Measurements from ENCODE around the gene FGF11.
A peak's percentile ranks its signal among the peaks of the same experiment; 100 is the strongest.

Gene FGF11

DNA sequence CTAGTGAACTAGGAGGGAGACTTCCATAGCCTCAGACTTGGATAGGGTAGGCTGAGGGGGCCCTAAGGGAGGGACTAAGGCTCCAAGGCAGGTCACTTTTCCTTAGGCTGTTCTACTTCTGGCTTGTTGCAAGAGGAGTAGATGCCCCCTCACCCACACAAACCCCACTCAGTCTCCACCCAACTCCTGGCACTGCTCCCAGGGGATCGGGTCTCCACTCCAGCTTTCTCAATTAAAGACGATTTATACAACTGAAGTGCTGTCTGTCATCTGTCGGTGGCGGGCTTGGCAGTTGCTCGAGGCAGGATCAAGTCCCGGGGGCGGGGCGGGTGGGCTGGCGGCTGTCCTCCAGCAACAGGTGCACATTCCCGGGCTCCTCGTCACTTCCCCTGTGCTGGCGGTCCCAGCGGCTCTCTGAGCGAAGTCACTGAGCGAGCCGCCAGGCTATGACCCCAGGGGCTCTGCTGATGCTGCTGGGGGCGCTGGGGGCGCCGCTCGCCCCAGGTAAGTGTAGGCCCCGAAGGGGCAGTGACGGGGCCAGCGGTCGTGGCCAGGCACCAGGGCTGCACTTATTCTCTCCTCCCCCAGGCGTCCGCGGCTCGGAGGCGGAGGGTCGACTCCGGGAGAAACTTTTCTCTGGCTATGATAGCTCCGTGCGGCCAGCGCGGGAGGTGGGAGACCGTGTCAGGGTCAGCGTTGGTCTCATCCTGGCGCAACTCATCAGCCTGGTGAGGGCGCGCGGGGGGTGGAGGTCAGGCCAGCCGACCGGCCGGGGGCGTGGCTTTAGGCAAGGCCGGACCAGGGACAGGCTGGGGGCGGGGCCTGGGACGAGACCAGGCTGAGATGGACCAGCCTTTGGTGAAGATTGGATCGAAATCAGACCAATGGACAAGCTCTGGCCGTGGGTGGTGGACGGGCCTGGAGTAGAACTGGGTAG, 5.6 kb downstream of the FGF11 start, which contains the start of gene CHRNB1:
TSS of gene CHRNB1 (plus strand) at position 380 of the 937 bp plus-strand sequence. CDS start at position 447, 67 bp downstream.
- Histone ChIP-seq H3K9ac (ENCODE audit: low read length) (no peak within 1 kb of the TSS), H3K36me3 (ENCODE audit: control insufficient read depth, insufficient read depth, low read length, severe bottlenecking) (no peaks in the 10 kb centered on the region), H3K4me3 (ENCODE audit: low read length) (peak within 1 kb of the TSS; percentile 70), H3K4me1 (ENCODE audit: control insufficient read depth, insufficient read depth, low read length) (peaks cover 18% of the 10 kb centered on the region), H3K27me3 (replicated peaks; ENCODE audit: control insufficient read depth, insufficient read depth, low read length) (peaks cover 27% of the 10 kb centered on the region), H3K9me3 (ENCODE audit: control insufficient read depth, low read length) (no peaks in the 10 kb centered on the region)
- peak; percentile 48 for DNase-seq (ENCODE audit: low read depth)

DNA sequence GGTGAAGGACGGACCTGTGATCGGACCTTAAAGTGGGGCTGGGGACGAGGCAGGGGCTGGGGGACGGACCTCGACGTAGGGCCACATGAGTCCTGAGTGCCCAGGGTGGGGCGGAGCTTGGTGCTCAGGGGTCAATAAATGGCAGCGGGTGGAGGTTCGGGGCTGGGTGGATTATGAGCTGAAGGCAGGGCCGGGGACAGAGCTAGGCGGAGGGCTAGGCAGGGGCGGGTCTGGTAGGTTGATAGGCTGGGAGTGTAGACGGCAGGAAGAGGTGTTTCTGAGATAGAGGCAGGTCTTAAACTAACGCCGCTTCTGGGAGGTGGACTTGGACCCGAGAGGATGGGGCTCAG, 6.3 kb downstream of the FGF11 start:
- no peak for DNase-seq (ENCODE audit: low read depth)
- peaks cover 27% of the 10 kb centered on the region for H3K27me3 ChIP-seq (replicated peaks; ENCODE audit: control insufficient read depth, insufficient read depth, low read length)
- H3K9me3 ChIP-seq (ENCODE audit: control insufficient read depth, low read length): no peaks in the 10 kb centered on the region
- no peaks in the 10 kb centered on the region for H3K36me3 ChIP-seq (ENCODE audit: control insufficient read depth, insufficient read depth, low read length, severe bottlenecking)
- no peak overlapping the region for H3K9ac ChIP-seq (ENCODE audit: low read length)
- H3K4me1 ChIP-seq (ENCODE audit: control insufficient read depth, insufficient read depth, low read length): peaks cover 13% of the 10 kb centered on the region
- peak overlapping the region; percentile 70 for H3K4me3 ChIP-seq (ENCODE audit: low read length)

GRCh38 chr17:7448461-7448860, 9.1 kb downstream of the FGF11 start:
- peaks cover 27% of the 10 kb centered on the region for H3K27me3 ChIP-seq (replicated peaks; ENCODE audit: control insufficient read depth, insufficient read depth, low read length)

DNA sequence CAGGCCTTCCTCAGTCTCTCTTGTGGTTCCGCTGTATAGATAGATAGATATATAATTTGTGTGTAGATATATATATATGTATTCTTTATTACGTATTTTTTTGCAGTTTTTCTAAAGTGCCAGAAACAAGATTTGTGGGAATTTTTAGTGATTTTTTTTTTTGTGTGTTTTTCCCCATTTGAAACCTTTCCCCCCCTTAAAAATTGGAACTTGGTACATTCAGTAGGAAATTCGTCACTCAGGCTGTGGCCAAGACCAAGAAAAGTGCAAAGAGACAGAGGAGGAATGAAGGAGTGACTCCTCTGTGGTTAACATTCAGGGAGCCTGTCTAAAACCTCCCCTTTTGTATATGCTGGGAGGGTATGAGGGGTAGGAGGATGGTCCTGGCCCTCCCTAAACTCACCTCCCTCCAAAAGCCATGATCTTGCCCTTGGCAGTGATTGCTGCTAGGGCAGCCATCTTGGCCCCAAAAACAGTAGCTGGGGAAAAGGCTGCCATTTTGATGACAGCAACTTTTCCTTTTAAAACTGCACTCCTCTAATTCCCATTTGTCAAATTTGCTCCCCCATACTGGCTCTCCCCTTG, 20.7 kb downstream of the FGF11 start:
- Histone ChIP-seq H3K27me3 (replicated peaks; ENCODE audit: control insufficient read depth, insufficient read depth, low read length) (no peaks in the 10 kb centered on the region), H3K4me3 (ENCODE audit: low read length) (no peak overlapping the region), H3K36me3 (ENCODE audit: control insufficient read depth, insufficient read depth, low read length, severe bottlenecking) (peaks cover 29% of the 10 kb centered on the region), H3K4me1 (ENCODE audit: control insufficient read depth, insufficient read depth, low read length) (peaks cover 14% of the 10 kb centered on the region), H3K9me3 (ENCODE audit: control insufficient read depth, low read length) (no peaks in the 10 kb centered on the region), H3K9ac (ENCODE audit: low read length) (no peak overlapping the region)
- no peak for DNase-seq (ENCODE audit: low read depth)

More at GRCh38 chr17:7448461-7448860, 9.1 kb downstream of the FGF11 start:
- no peak for DNase-seq (ENCODE audit: low read depth)
- Histone ChIP-seq H3K9ac (ENCODE audit: low read length) (no peak overlapping the region), H3K4me3 (ENCODE audit: low read length) (no peak overlapping the region), H3K9me3 (ENCODE audit: control insufficient read depth, low read length) (no peaks in the 10 kb centered on the region), H3K36me3 (ENCODE audit: control insufficient read depth, insufficient read depth, low read length, severe bottlenecking) (no peaks in the 10 kb centered on the region), H3K4me1 (ENCODE audit: control insufficient read depth, insufficient read depth, low read length) (peaks cover 7% of the 10 kb centered on the region)

DNA sequence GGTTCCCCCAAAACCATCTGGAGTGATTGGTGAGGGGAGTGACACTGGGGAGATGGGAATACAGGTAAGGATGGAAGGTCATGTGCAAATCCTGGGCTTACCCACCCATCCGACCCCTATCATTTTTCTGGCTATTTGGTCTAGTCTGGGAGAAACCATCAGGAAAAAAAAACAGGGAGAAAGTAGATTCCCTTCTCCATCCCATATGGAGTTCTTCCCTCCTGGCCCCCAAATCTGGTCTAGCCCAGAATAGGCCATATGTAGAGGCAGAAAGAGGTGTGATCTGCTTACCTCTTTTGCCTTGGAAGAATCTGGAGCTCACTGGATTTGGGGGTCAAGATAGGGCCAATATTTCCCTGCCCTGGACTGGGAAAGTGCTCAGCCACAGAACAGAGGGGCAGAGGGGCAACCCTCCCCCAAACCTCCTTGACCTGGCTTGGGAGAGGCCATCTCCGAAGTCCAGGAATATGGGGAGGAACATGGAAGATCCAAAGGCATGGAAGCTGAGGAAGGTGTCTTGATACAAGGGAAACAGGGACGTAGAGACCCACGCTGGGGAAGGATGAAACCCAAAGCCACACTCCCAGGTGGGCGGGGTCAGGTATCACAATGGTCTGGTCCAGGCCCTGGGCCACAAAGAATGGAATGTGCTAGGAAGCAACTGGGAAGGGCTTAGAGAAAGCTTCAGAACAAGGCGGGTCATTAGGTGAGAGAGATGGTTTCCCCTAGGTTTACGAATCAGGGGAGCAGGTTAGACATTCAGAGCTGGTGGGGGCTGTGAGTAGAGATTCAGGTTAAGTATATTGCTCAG, 21.7 kb downstream of the FGF11 start:
- peaks cover 14% of the 10 kb centered on the region for H3K4me1 ChIP-seq (ENCODE audit: control insufficient read depth, insufficient read depth, low read length)
- DNase-seq (ENCODE audit: low read depth): no peak
- H3K9me3 ChIP-seq (ENCODE audit: control insufficient read depth, low read length): no peaks in the 10 kb centered on the region
- H3K27me3 ChIP-seq (replicated peaks; ENCODE audit: control insufficient read depth, insufficient read depth, low read length): no peaks in the 10 kb centered on the region
- peaks cover 34% of the 10 kb centered on the region for H3K36me3 ChIP-seq (ENCODE audit: control insufficient read depth, insufficient read depth, low read length, severe bottlenecking)
- H3K4me3 ChIP-seq (ENCODE audit: low read length): no peak overlapping the region
- H3K9ac ChIP-seq (ENCODE audit: low read length): no peak overlapping the region

DNA sequence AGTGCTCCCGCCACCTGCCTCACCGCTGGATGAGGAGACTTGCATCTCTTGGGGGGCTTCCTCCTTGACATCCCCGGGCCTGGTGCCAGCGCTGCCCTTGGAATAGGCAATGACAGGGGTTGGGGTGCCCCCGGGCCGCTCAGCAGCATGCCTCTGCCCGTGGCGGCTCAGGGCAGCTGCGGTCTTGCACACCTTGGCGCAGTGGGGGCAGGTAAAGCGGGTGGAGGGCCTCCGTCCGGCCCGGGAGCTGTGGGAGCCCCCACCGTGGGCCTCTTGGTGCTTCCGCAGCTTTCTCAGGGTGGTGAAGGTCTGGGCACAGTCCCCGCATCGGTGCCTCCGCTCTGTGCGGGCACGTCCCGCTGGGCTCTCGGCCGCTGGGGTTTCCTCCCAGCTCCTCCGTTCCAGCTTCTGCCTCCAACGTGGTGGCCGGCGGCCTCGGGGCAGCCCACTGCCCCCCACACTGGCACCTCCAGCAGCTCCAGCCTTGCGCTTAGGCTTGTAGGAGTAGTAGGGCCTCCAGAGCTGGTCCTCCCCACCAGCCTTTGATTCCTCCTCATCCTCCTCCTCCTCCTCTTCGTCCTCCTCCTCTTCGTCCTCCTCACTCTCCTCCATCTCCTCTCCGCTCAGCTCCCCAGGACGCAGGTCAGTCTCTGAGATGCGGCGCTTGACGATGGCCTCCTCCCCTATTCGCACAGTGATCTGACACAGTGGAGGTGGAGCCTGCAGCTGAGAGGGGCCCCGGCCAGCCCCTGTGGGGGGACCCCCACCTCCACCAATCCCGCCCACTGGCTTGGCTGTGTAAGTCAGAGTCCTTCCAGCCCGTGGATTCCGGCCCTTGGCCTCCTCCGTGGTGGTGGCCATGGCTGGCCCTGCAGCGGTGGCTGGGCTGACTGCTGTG, 23.4 kb downstream of the FGF11 start:
- Histone ChIP-seq H3K36me3 (ENCODE audit: control insufficient read depth, insufficient read depth, low read length, severe bottlenecking) (peaks cover 34% of the 10 kb centered on the region), H3K9me3 (ENCODE audit: control insufficient read depth, low read length) (no peaks in the 10 kb centered on the region), H3K4me1 (ENCODE audit: control insufficient read depth, insufficient read depth, low read length) (peaks cover 27% of the 10 kb centered on the region), H3K27me3 (replicated peaks; ENCODE audit: control insufficient read depth, insufficient read depth, low read length) (no peaks in the 10 kb centered on the region), H3K4me3 (ENCODE audit: low read length) (no peak overlapping the region), H3K9ac (ENCODE audit: low read length) (no peak overlapping the region)
- no peak for DNase-seq (ENCODE audit: low read depth)

- H3K9me3 ChIP-seq (ENCODE audit: control insufficient read depth, low read length): no peaks in the 10 kb centered on the region
- peaks cover 27% of the 10 kb centered on the region for H3K4me1 ChIP-seq (ENCODE audit: control insufficient read depth, insufficient read depth, low read length)
- no peaks in the 10 kb centered on the region for H3K27me3 ChIP-seq (replicated peaks; ENCODE audit: control insufficient read depth, insufficient read depth, low read length)
- H3K36me3 ChIP-seq (ENCODE audit: control insufficient read depth, insufficient read depth, low read length, severe bottlenecking): peaks cover 36% of the 10 kb centered on the region
- no peak for DNase-seq (ENCODE audit: low read depth)
- no peak overlapping the region for H3K9ac ChIP-seq (ENCODE audit: low read length)
- no peak overlapping the region for H3K4me3 ChIP-seq (ENCODE audit: low read length)
Observed at GRCh38 chr17:7463372-7463846, 24.1 kb downstream of the FGF11 start.

DNA sequence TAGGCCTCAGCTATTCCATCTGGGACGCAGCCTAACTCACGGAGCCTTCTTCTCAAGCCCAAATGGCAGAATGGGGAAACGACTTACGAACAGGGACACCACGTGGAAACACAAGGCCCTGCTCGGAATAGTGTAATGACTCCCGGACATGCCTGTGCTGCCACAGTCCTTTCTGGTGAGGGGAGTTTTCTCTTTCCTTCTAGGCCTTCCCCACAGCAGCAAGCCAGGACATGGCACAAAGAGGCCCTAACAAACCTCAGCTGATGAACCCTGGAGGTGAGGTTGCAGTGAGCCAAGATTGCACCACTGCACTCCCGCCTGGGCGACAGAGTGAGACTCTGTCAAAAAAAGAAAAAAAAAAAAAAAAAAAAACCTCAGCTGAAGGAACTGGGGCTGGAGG, 24.8 kb downstream of the FGF11 start:
- Histone ChIP-seq H3K4me3 (ENCODE audit: low read length) (no peak overlapping the region), H3K36me3 (ENCODE audit: control insufficient read depth, insufficient read depth, low read length, severe bottlenecking) (peaks cover 38% of the 10 kb centered on the region), H3K4me1 (ENCODE audit: control insufficient read depth, insufficient read depth, low read length) (peaks cover 29% of the 10 kb centered on the region), H3K9me3 (ENCODE audit: control insufficient read depth, low read length) (no peaks in the 10 kb centered on the region), H3K9ac (ENCODE audit: low read length) (no peak overlapping the region), H3K27me3 (replicated peaks; ENCODE audit: control insufficient read depth, insufficient read depth, low read length) (no peaks in the 10 kb centered on the region)
- DNase-seq (ENCODE audit: low read depth): no peak

- Histone ChIP-seq H3K9me3 (ENCODE audit: control insufficient read depth, low read length) (no peaks in the 10 kb centered on the region), H3K4me3 (ENCODE audit: low read length) (no peak overlapping the region), H3K4me1 (ENCODE audit: control insufficient read depth, insufficient read depth, low read length) (peaks cover 21% of the 10 kb centered on the region), H3K27me3 (replicated peaks; ENCODE audit: control insufficient read depth, insufficient read depth, low read length) (no peaks in the 10 kb centered on the region), H3K9ac (ENCODE audit: low read length) (no peak overlapping the region), H3K36me3 (ENCODE audit: control insufficient read depth, insufficient read depth, low read length, severe bottlenecking) (peaks cover 38% of the 10 kb centered on the region)
- no peak for DNase-seq (ENCODE audit: low read depth)
Observed at GRCh38 chr17:7465597-7466275, 26.4 kb downstream of the FGF11 start.

DNA sequence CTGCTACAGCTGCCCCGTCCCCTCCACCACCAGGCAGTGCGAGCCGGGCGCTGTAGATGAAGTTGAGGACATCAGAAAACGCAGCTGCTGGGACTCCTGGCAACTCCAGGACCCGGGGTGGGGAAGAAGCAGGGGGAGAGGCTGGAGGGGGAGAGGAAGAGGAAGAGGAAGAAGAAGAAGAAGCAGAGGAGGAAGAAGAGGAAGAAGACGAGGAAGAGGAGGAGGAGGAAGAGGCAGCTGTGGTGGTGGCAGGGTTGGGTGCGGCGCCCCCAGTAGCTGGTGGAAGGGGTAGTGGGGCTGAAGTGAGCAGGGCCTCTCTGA, 27.0 kb downstream of the FGF11 start:
- H3K4me3 ChIP-seq (ENCODE audit: low read length): no peak overlapping the region
- H3K9me3 ChIP-seq (ENCODE audit: control insufficient read depth, low read length): no peaks in the 10 kb centered on the region
- no peaks in the 10 kb centered on the region for H3K27me3 ChIP-seq (replicated peaks; ENCODE audit: control insufficient read depth, insufficient read depth, low read length)
- H3K9ac ChIP-seq (ENCODE audit: low read length): peak overlapping the region; percentile 33
- peaks cover 22% of the 10 kb centered on the region for H3K4me1 ChIP-seq (ENCODE audit: control insufficient read depth, insufficient read depth, low read length)
- no peak for DNase-seq (ENCODE audit: low read depth)
- peaks cover 35% of the 10 kb centered on the region for H3K36me3 ChIP-seq (ENCODE audit: control insufficient read depth, insufficient read depth, low read length, severe bottlenecking)
